Activated naive CD4-positive, alpha-beta T cell treated with anti-CD3 and anti-CD28 coated beads, Interleukin-2, amount 50 U/mL, for 72 hours (primary cell): ENCODE results near the gene DDX1. TPM values are rescaled to one million over a fixed set of nuclear protein-coding genes. Genes with fewer than 3 reads are reported as not detected.

ENCODE experiments used
- ATAC-seq, 2 donors: fragments of 150-1000 bp; cut with Tn5 transposase; 2 replicates each; pipeline ENCODE4 v1.10.0; 2021; ENCODE audit warnings: mild to moderate bottlenecking in 2 of 2, moderate library complexity in 2 of 2
- DNase-seq, 2 donors: peaks; one replicate each; pipeline ENCODE4 v3.0.0; 2021 to 2022; ENCODE audit warnings: low spot score in 2 of 2
- H3K27ac Mint-ChIP-seq, 2 donors: one replicate each; pipeline ENCODE4 v1.8.0; 2022; ENCODE audit warnings: mild to moderate bottlenecking in 2 of 2, mixed read lengths in 2 of 2
- H3K36me3 Mint-ChIP-seq, 2 donors: one replicate each; pipeline ENCODE4 v1.8.0; 2022; ENCODE audit warnings: mixed read lengths in 2 of 2
- H3K9me3 Mint-ChIP-seq, 2 donors: one replicate each; pipeline ENCODE4 v1.8.0; 2022; ENCODE audit warnings: mixed read lengths in 2 of 2
- total RNA-seq, 2 donors: library from RNA; stranded (reverse); gene quantifications; one replicate each; pipeline ENCODE4 v1.2.3, GENCODE V29; 2022

DDX1 gene
- total RNA-seq, 2 donors from 2014 or later, result 30.4 to 82.4 TPM

GRCh38 chr2:15666861-15667808, 75.5 kb downstream of the DDX1 start:
- no peak overlapping the region for H3K27ac Mint-ChIP-seq
- H3K9me3 Mint-ChIP-seq, result no peaks in the 10 kb centered on the region
- DNase-seq, result no peak
- no peaks in the 10 kb centered on the region for H3K36me3 Mint-ChIP-seq
- no peak for ATAC-seq

- H3K27ac Mint-ChIP-seq, result no peak overlapping the region
- no peaks in the 10 kb centered on the region for H3K9me3 Mint-ChIP-seq
- DNase-seq, result no peak
- ATAC-seq, result no peak
- no peaks in the 10 kb centered on the region for H3K36me3 Mint-ChIP-seq
Observed at GRCh38 chr2:15667809-15668556, 76.3 kb downstream of the DDX1 start.

DNA sequence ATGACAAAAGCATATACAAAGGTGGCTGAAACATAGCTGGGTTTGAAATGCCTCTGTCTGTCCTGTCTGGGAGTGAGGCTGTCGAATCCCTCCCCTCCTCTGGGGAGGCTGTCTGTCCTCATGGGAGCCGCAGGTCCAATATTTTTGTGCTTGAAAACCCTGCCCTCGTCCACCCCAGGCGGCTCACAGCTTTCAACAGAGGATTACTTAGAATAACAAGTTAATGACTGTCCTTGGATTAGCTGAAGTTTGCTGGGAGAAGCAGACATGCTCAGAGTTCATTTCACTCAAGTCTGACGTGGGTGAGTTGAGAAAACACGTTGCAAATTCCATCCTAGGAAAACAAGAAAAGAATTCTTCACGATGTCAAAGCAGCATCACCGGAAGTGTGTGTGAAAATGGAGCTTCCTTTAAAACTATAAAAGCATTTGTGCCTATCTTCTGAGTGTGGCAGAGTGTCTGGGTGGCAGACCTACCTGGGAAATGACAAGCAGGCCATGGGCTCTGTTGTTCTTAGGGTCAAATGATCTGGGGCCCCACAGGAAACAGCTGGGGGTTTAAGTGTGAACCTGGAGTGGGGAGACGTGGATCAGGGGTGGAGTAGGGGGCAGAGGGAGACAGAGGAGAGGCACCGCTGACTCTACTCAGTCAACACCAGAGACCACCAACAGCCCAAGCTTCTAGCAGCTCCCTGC, 77.1 kb downstream of the DDX1 start:
- no peaks in the 10 kb centered on the region for H3K9me3 Mint-ChIP-seq
- ATAC-seq, result no peak
- no peak for DNase-seq
- no peak overlapping the region for H3K27ac Mint-ChIP-seq
- H3K36me3 Mint-ChIP-seq, result no peaks in the 10 kb centered on the region

- H3K9me3 Mint-ChIP-seq, result no peaks in the 10 kb centered on the region
- DNase-seq (no peak), ATAC-seq (no peak)
- H3K27ac Mint-ChIP-seq, result no peak overlapping the region
- no peaks in the 10 kb centered on the region for H3K36me3 Mint-ChIP-seq
Observed at GRCh38 chr2:15669375-15669910, 77.8 kb downstream of the DDX1 start.

DNA sequence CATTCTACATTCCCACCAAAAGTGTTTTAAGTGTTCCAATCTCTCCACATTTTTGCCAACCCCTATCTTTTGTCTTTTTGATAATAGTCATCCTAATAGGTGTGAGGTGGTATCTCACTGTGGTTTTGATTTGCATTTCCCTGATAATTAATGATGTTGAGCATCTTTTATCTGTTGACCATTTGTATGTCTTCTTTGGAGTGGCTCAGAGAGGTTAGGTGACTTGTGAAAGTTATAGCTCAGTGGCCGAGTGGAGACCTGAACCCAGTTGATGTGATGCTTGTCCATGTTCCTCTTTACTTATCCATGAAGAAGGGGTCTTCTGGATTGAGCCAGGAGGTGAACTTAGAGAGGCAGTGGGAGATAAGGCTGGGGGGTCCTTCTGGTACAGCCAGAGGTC, 78.8 kb downstream of the DDX1 start:
- DNase-seq (no peak), ATAC-seq (no peak)
- H3K36me3 Mint-ChIP-seq, result no peaks in the 10 kb centered on the region
- no peaks in the 10 kb centered on the region for H3K9me3 Mint-ChIP-seq
- no peak overlapping the region for H3K27ac Mint-ChIP-seq

DNA sequence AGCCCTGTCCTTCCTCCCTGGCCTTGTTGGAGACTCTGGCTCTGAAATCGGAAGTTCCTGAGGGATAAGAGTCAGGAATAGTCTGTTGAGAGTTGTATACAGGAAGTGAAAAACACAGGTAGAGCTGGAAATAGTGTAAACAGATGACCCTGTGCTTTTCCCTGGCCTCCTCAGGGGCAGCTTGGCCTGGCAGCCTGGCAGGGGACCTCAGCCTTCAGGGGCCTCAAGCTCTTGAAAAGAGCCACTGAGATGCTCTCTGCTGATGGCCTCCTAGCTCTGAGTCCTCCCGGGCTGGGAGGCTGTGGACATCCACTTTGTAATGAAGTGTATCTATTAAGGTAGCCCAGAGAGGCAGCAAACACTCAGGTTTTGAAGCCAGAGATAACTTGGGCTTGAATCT, 79.3 kb downstream of the DDX1 start:
- Mint-ChIP-seq H3K36me3 (no peaks in the 10 kb centered on the region), H3K9me3 (no peaks in the 10 kb centered on the region), H3K27ac (no peak overlapping the region)
- DNase-seq (no peak), ATAC-seq (no peak)

DNA sequence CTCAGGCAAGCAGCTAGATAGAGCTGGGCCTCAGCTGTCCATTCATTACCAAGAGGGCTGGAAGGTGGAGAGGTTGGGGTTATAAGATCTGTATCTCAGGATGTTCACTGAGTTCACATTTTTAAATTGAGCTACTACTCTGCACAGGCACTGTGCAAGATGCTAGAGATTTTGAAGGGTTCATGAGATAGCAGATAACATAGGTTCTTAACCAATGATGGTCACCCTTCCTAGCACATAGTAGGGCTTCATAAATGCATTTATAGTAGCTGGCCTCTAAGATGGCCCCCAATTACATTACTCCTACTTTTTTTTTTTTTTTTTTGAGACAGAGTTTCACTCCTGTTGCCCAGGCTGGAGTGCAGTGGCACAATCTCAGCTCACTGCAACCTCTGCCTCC, 79.7 kb downstream of the DDX1 start:
- Mint-ChIP-seq H3K9me3 (no peaks in the 10 kb centered on the region), H3K36me3 (no peaks in the 10 kb centered on the region), H3K27ac (no peak overlapping the region)
- ATAC-seq, result no peak
- no peak for DNase-seq

- H3K36me3 Mint-ChIP-seq, result no peaks in the 10 kb centered on the region
- H3K27ac Mint-ChIP-seq, result no peak overlapping the region
- no peaks in the 10 kb centered on the region for H3K9me3 Mint-ChIP-seq
- ATAC-seq, result no peak
- DNase-seq, result no peak
Observed at GRCh38 chr2:15671842-15672815, 80.5 kb downstream of the DDX1 start.

DNA sequence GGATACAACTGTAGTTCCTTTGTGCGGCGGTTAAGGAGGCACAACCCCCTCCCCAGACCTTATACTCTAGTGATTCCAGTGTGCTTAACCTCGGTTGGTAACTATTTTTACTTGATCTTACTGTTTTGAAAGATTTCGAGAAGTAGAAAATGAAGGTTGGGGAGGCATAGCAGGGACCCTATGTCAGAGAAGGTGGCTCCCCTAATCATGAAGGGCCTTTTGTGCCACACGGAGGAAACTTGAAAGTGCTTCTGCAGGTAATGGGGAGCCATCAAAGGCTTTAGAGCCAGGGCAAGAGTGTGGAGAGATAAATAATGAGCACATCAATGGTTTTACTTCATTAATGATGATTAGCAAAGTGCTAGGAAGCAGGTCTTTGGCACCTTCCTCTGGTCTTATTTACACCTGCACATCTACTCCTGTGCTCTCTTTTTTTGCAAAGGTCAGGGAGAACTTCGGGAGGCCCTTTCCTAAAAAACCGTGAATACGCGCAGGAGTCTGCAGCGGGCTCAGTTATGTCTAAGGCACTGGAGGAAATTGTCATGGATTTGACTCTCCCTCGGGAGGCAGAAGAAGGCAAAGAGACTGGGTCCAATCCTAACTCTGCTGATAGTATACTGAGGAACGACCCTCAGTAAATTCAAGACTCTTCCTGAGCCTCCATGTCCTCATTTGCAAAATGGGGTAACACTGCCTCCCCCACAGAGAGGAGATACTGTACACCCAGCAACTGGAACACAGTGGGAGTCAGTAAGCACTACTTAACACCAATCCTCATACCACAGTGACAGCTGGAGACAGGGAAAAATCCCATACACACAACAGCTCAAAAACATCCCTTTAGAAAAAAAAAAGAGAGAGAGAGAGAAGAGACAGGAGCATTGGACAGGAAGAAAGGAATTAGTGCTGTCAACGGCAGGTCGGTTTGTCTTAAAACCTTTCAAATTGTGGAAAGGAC, 81.6 kb downstream of the DDX1 start:
- DNase-seq, result no peak
- H3K9me3 Mint-ChIP-seq, result no peaks in the 10 kb centered on the region
- peak overlapping the region in 1 of 2 donors; percentile 62 for H3K27ac Mint-ChIP-seq
- ATAC-seq, result no peak
- H3K36me3 Mint-ChIP-seq, result no peaks in the 10 kb centered on the region

GRCh38 chr2:15673919-15674636, 82.4 kb downstream of the DDX1 start:
- peaks cover 0 to 1% of the 10 kb centered on the region in 2 donors for H3K9me3 Mint-ChIP-seq
- DNase-seq (no peak), ATAC-seq (no peak)
- H3K36me3 Mint-ChIP-seq, result no peaks in the 10 kb centered on the region
- H3K27ac Mint-ChIP-seq, result no peak overlapping the region

DNA sequence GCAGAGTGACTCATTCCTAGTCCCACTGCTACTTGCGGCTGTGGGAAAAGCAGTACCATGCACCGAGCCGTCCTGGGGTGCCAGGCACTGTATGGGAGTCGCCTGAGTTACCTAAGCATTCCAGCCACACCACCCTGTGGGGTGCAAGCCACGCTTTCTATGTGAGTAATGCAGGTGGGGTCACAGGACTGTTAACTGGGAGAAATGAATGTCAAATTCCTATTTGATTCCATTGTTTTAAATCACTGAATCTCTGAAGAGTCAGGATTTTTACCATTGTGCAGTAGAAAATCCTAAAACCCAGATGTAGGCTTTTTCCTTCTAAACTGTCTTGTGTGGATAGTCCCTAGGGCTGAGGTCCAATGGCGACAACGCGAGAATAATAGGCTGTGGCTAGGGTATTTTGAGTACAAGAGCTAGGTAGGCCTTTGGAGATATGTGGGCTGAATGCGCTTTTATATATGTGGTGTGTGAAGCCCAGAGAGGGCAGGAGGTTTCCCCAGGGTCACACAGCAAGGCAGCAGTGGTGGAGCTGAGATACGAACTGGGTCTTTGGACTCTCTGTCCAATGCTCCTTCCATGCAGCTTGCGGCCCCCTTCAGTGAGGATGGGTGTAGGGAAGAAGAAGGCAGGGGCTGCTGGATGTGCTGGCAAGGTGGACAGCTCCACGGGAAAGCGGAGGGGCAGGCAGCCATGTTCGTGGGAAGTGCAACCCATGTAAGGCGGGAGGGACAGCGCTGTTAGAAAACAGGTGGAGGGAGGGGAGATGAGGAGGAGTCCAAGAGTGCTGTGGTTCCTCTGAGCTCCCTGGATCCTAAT, 83.2 kb downstream of the DDX1 start:
- H3K27ac Mint-ChIP-seq, result no peak overlapping the region
- DNase-seq, result no peak
- H3K36me3 Mint-ChIP-seq, result peaks cover 0 to 5% of the 10 kb centered on the region in 2 donors
- peaks cover 4 to 8% of the 10 kb centered on the region in 2 donors for H3K9me3 Mint-ChIP-seq
- ATAC-seq, result no peak

- ATAC-seq (no peak), DNase-seq (no peak)
- Mint-ChIP-seq H3K36me3 (peaks cover 0 to 5% of the 10 kb centered on the region in 2 donors), H3K9me3 (peaks cover 4 to 8% of the 10 kb centered on the region in 2 donors), H3K27ac (no peak overlapping the region)
Observed at GRCh38 chr2:15675456-15676195, 84.0 kb downstream of the DDX1 start.
